H1 (cell line): ENCODE measurements around the gene ZHX3. TPM values are rescaled to one million over a fixed set of nuclear protein-coding genes. Genes with fewer than 3 reads are reported as not detected.

Source experiments
- CTCF ChIA-PET: fragments of 300-600 bp; sonication (Branson Sonifier 250); formaldehyde crosslinking; loops from one replicate; lab custom pipeline; 2021; ENCODE audit not compliant: partially characterized antibody; lab: Charles Lee
- POLR2A ChIA-PET: fragments of 300-600 bp; sonication (Branson Sonifier 250); formaldehyde crosslinking; loops from one replicate; lab custom pipeline; 2021; ENCODE audit warnings: inconsistent platforms; ENCODE audit not compliant: partially characterized antibody; lab: Charles Lee
- DNase-seq, 2 experiments: peaks; one replicate each; pipeline versions ENCODE4 v3.0.0 to v3.0.0-alpha.2; 2010 to 2022; ENCODE audit warnings: low spot score in 2 of 2, low read depth in 1 of 2, mixed read lengths in 1 of 2
- FAIRE-seq: peaks from 2 replicates; lab custom pipeline; 2011; peaks lifted over from hg19 to GRCh38; lab: Jason Lieb, UNC
- H2AFZ ChIP-seq: 2 replicates; pipeline ENCODE4 v1.8.1; 2012; ENCODE audit warnings: low read length, inconsistent platforms
- H2AK5ac ChIP-seq: 2 replicates; pipeline ENCODE4 v1.6.1; 2013; ENCODE audit warnings: low read depth, low read length
- H2BK120ac ChIP-seq: replicated peaks from 2 replicates; pipeline ENCODE3; 2013; ENCODE audit warnings: low read depth, low read length, inconsistent platforms
- H2BK12ac ChIP-seq: 2 replicates; pipeline ENCODE4 v1.6.1; 2013; ENCODE audit warnings: low read depth, low read length
- H2BK15ac ChIP-seq: 2 replicates; pipeline ENCODE4 v1.6.1; 2013; ENCODE audit warnings: low read length
- H2BK20ac ChIP-seq: 2 replicates; pipeline ENCODE4 v1.6.1; 2013; ENCODE audit warnings: low read length
- H2BK5ac ChIP-seq: 2 replicates; pipeline ENCODE4 v1.6.1; 2013; ENCODE audit warnings: low read depth, low read length
- H3K14ac ChIP-seq: 2 replicates; pipeline ENCODE4 v1.6.1; 2013; ENCODE audit warnings: inconsistent platforms; ENCODE audit not compliant: insufficient read length
- H3K18ac ChIP-seq: 2 replicates; pipeline ENCODE4 v1.6.1; 2013; ENCODE audit warnings: low read length; ENCODE audit errors: extremely low read depth
- H3K23ac ChIP-seq: 2 replicates; pipeline ENCODE4 v1.6.1; 2013; ENCODE audit warnings: inconsistent platforms; ENCODE audit not compliant: insufficient read length
- H3K23me2 ChIP-seq: 2 replicates; pipeline ENCODE4 v1.6.1; 2013; ENCODE audit warnings: low read depth, low read length
- H3K27ac ChIP-seq: 2 replicates; pipeline ENCODE4 v1.6.1; 2011; ENCODE audit warnings: low read depth, low read length, inconsistent platforms
- H3K27me3 ChIP-seq, 4 experiments: replicated peaks in 1 of 4; 1 replicate in 1 of 4; 2 replicates in 3 of 4; pipeline versions ENCODE4 v1.6.1 to v1.8.1; 2011 to 2013; ENCODE audit warnings: low read length in 3 of 4, mild to moderate bottlenecking in 3 of 4, inconsistent platforms in 2 of 4, mixed read lengths in 2 of 4, moderate library complexity in 1 of 4; ENCODE audit not compliant: control insufficient read depth in 3 of 4, insufficient read depth in 3 of 4; ENCODE audit errors: extremely low read depth in 1 of 4
- H3K36me3 ChIP-seq, 4 experiments: 2 replicates each; pipeline versions ENCODE4 v1.6.1 to v1.8.1; 2011 to 2013; ENCODE audit warnings: mild to moderate bottlenecking in 4 of 4, low read length in 3 of 4, moderate library complexity in 2 of 4, control low read depth in 1 of 4, inconsistent platforms in 1 of 4; ENCODE audit not compliant: insufficient read depth in 4 of 4, control insufficient read depth in 2 of 4
- H3K4ac ChIP-seq: replicated peaks from 2 replicates; pipeline ENCODE3; 2013; ENCODE audit warnings: low read length, low read depth, mixed read lengths, inconsistent platforms; ENCODE audit not compliant: insufficient read length
- H3K4me1 ChIP-seq, 4 experiments: replicated peaks in 1 of 4; 1 replicate in 1 of 4; 2 replicates in 3 of 4; pipeline versions ENCODE4 v1.6.1 to v1.8.1; 2011 to 2013; ENCODE audit warnings: low read length in 3 of 4, inconsistent platforms in 2 of 4, mixed read lengths in 1 of 4; ENCODE audit not compliant: insufficient read depth in 4 of 4, control insufficient read depth in 3 of 4
- H3K4me2 ChIP-seq, 2 experiments: 2 replicates each; pipeline versions ENCODE4 v1.6.1 to v1.8.1; 2011 to 2013; ENCODE audit warnings: low read depth in 2 of 2, low read length in 2 of 2, control low read depth in 1 of 2, inconsistent platforms in 1 of 2, mild to moderate bottlenecking in 1 of 2; ENCODE audit not compliant: insufficient read depth in 1 of 2
- H3K4me3 ChIP-seq, 4 experiments: fragments of 200-600, 300-600 bp in 1 of 4; sonication (generic), shearing (Covaris generic), sonication (Bioruptor Twin) in 1 of 4; 2 replicates each; pipeline versions ENCODE4 v1.5.1 to v1.8.1; 2011 to 2016; ENCODE audit warnings: low read length in 4 of 4, low read depth in 3 of 4, control low read depth in 2 of 4, inconsistent platforms in 2 of 4, mild to moderate bottlenecking in 2 of 4, mixed read lengths in 1 of 4, moderate library complexity in 1 of 4; ENCODE audit not compliant: insufficient read depth in 2 of 4; ENCODE audit errors: extremely low read depth in 1 of 4
- H3K56ac ChIP-seq: replicated peaks from 2 replicates; pipeline ENCODE3; 2013; ENCODE audit warnings: low read depth, mild to moderate bottlenecking, mixed read lengths, low read length, inconsistent platforms; ENCODE audit not compliant: insufficient read length
- H3K79me1 ChIP-seq: 2 replicates; pipeline ENCODE4 v1.6.1; 2013; ENCODE audit warnings: low read depth, low read length, control low read depth
- H3K79me2 ChIP-seq, 2 experiments: 2 replicates each; pipeline versions ENCODE4 v1.6.1 to v1.8.1; 2012 to 2013; ENCODE audit warnings: low read length in 2 of 2, mild to moderate bottlenecking in 2 of 2, inconsistent platforms in 1 of 2; ENCODE audit not compliant: insufficient read depth in 2 of 2, control insufficient read depth in 1 of 2
- H3K9ac ChIP-seq, 4 experiments: replicated peaks in 1 of 4; 1 replicate in 1 of 4; 2 replicates in 3 of 4; pipeline versions ENCODE4 v1.6.1 to v1.8.1; 2011 to 2013; ENCODE audit warnings: low read depth in 3 of 4, low read length in 3 of 4, control low read depth in 2 of 4, mild to moderate bottlenecking in 2 of 4, moderate library complexity in 2 of 4, inconsistent platforms in 1 of 4; ENCODE audit errors: extremely low read depth in 1 of 4
- H3K9me3 ChIP-seq, 2 experiments: 2 replicates each; pipeline versions ENCODE4 v1.6.1 to v1.8.1; 2012 to 2013; ENCODE audit warnings: mild to moderate bottlenecking in 2 of 2, moderate library complexity in 2 of 2, control low read depth in 1 of 2, inconsistent platforms in 1 of 2, low read depth in 1 of 2, low read length in 1 of 2, mixed read lengths in 1 of 2; ENCODE audit not compliant: insufficient read depth in 2 of 2
- H4K20me1 ChIP-seq, 2 experiments: replicated peaks in 1 of 2; 2 replicates each; pipeline versions ENCODE3 to v1.8.1; 2011 to 2013; ENCODE audit warnings: inconsistent platforms in 2 of 2, low read length in 2 of 2, mild to moderate bottlenecking in 1 of 2; ENCODE audit not compliant: insufficient read depth in 2 of 2, control insufficient read depth in 1 of 2
- H4K5ac ChIP-seq: 2 replicates; pipeline ENCODE4 v1.6.1; 2013; ENCODE audit warnings: low read length, low read depth, mixed read lengths, inconsistent platforms; ENCODE audit not compliant: insufficient read length
- H4K8ac ChIP-seq: 2 replicates; pipeline ENCODE4 v1.8.0; 2013; ENCODE audit warnings: mild to moderate bottlenecking, moderate library complexity, low read length, inconsistent platforms; ENCODE audit not compliant: insufficient read depth; ENCODE audit errors: extremely low read depth
- H4K91ac ChIP-seq: replicated peaks from 2 replicates; pipeline ENCODE3; 2013; ENCODE audit warnings: low read length, mixed read lengths, inconsistent platforms; ENCODE audit not compliant: insufficient read length
- CEBPB ChIP-seq: IDR thresholded peaks from 2 replicates; pipeline ENCODE4 v1.6.1; 2012; ENCODE audit warnings: low read depth, low read length
- CTBP2 ChIP-seq: IDR thresholded peaks from 2 replicates; pipeline ENCODE4 v1.7.0; 2011; ENCODE audit warnings: borderline replicate concordance, mild to moderate bottlenecking, moderate library complexity, mixed read lengths, low read length; ENCODE audit not compliant: insufficient read depth, insufficient read length
- EGR1 ChIP-seq: IDR thresholded peaks from 2 replicates; pipeline ENCODE4 v1.6.1; 2011; ENCODE audit warnings: low read depth, low read length, borderline replicate concordance
- EZH2 ChIP-seq: fragments of 200-600 bp; sonication (generic); IDR thresholded peaks from 2 replicates; pipeline ENCODE4 v1.7.1; 2012; ENCODE audit warnings: low read depth, mild to moderate bottlenecking, moderate library complexity, low read length, inconsistent platforms; ENCODE audit not compliant: severe bottlenecking
- FOSL1 ChIP-seq: IDR thresholded peaks from 2 replicates; pipeline ENCODE4 v1.6.1; 2011; ENCODE audit warnings: mild to moderate bottlenecking, low read depth, low read length, moderate library complexity; ENCODE audit not compliant: insufficient read depth
- JUND ChIP-seq: IDR thresholded peaks from 2 replicates; pipeline ENCODE4 v1.6.1; 2011; ENCODE audit warnings: mild to moderate bottlenecking, improper control_type of control experiment, low read length
- RXRA ChIP-seq: IDR thresholded peaks from 2 replicates; pipeline ENCODE4 v1.6.1; 2011; ENCODE audit warnings: low read depth, mild to moderate bottlenecking, low read length, moderate library complexity; ENCODE audit not compliant: insufficient read depth
- SP1 ChIP-seq: IDR thresholded peaks from 2 replicates; pipeline ENCODE4 v1.6.1; 2011; ENCODE audit warnings: low read depth, low read length
- SP4 ChIP-seq: IDR thresholded peaks from 2 replicates; pipeline ENCODE4 v1.6.1; 2012; ENCODE audit warnings: low read length, inconsistent platforms
- polyA plus RNA-seq, 7 experiments: library from polyadenylated mRNA; depleted of rRNA in 3 of 7; stranded (reverse) in 5 of 7; unstranded in 2 of 7; fragments of >200 nt in 5 of 7; fragments of 200-250 nt in 2 of 7; gene quantifications; 1 replicate in 5 of 7; 2 replicates in 1 of 7; 4 replicates in 1 of 7; pipeline versions ENCODE4 v1.2.1 to v1.2.3, GENCODE V29; 2011 to 2013; ENCODE audit warnings: missing spikeins in 2 of 7, mixed read lengths in 2 of 7
- total RNA-seq: library from RNA; stranded (reverse); fragmentation: NEBNext Ultra II Directional; extraction: Animal tissue kit (Norgen Biotek cat#: 25700); gene quantifications from 2 replicates; pipeline ENCODE4 v1.2.1, GENCODE V29; 2021

The ZHX3 gene
- total and polyA plus RNA-seq, 2 of the 8 experiments (the other 6 are each of a cell fraction or from before 2014, with no cell fraction given): 1.00 to 7.8 TPM

DNA sequence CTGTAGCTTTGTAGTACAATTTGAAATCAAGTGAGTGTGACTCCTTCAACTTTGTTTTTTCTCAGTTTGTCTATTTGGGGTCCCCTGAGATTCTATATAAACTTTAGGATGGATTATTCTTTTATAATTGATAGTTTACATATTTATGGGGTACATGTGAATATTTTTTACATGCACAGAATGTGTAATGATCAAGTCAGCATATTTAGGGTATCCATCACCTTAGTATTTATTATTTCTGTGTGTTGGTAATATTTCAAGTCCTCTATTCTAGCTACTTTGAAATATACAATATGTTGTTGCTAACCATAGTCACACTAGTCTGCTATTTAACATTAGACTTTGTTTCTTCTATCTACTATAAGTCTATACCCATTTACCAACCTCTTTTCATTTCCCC is 129.9 kb downstream of the ZHX3 start:
- Histone ChIP-seq H4K91ac (no peak overlapping the region), H3K14ac (no peak overlapping the region), H3K23ac (no peak overlapping the region), H3K4me1 (no peaks in the 10 kb centered on the region), H3K4me3 (no peak overlapping the region), H3K27ac (no peak overlapping the region), H3K79me1 (no peaks in the 10 kb centered on the region), H4K20me1 (no peaks in the 10 kb centered on the region), H3K9ac (no peak overlapping the region), H2AK5ac (no peak overlapping the region), H2BK15ac (no peak overlapping the region), H3K36me3 (no peaks in the 10 kb centered on the region), H2AFZ (no peak overlapping the region), H3K4ac (no peak overlapping the region), H4K5ac (no peak overlapping the region), H3K9me3 (no peaks in the 10 kb centered on the region), H3K18ac (no peak overlapping the region), H3K56ac (no peak overlapping the region), H2BK12ac (no peak overlapping the region), H4K8ac (no peak overlapping the region), H3K23me2 (no peaks in the 10 kb centered on the region), H3K79me2 (no peaks in the 10 kb centered on the region), H2BK20ac (no peak overlapping the region), H3K27me3 (no peaks in the 10 kb centered on the region), H3K4me2 (no peak overlapping the region), H2BK5ac (no peak overlapping the region), H2BK120ac (no peak overlapping the region)
- ChIA-PET POLR2A (no interaction called here), CTCF (interaction anchor here (0.6 to 5.4 kb wide), 4 partner anchors 15 to 498 kb away, joined by 3 to 22 read pairs (median 3); no protein-coding TSS in a partner anchor)
- DNase-seq: no peak
- TF ChIP-seq CEBPB (no peak), EZH2 (no peak), SP4 (no peak), RXRA (no peak), EGR1 (no peak), CTBP2 (no peak), FOSL1 (no peak), JUND (no peak), SP1 (no peak)
- FAIRE-seq: no peak
